ENCODE data around the gene RNF167. TPM values are rescaled to one million over a fixed set of nuclear protein-coding genes. Genes with fewer than 3 reads are reported as not detected.
A peak's percentile ranks its signal among the peaks of the same experiment; 100 is the strongest.

Gene RNF167
- total RNA-seq: 100 to 1,000 TPM; 109 to 158 (median 135) TPM
- total RNA-seq (2013): 120 TPM
- total RNA-seq: 32.7 to 99.2 (median 66.2) reads per million in 29 experiments

- peaks cover 31 to 61% of the 10 kb centered on the region in 2 experiments for H3K4me1 ChIP-seq (ENCODE audit: control insufficient read depth in 1 of 2, extremely low read depth in 1 of 2, insufficient read depth in 2 of 2, low read length in 2 of 2)
- ChIA-PET CTCF (interaction anchor here (0.5 to 2.0 kb wide), 10 partner anchors 9 to 230 kb away, joined by 3 to 19 read pairs (median 4); partner anchors contain the start of genes ARRB2 (in 1 of the 2), C17orf107 (in 1 of the 2), CAMTA2 (in 1 of the 2) and SPAG7 (in 1 of the 2)), POLR2A (interaction anchor here in 1 of 2 donors (0.6 to 1.5 kb wide), 3 partner anchors 8 to 37 kb away, joined by 5 to 8 read pairs (median 5); partner anchors contain the start of genes CHRNE, PFN1 and SPAG7)
- peak; percentile 81 to 88 (median 84) for ATAC-seq (replicated peaks in 1 of 4)
- DNase-seq: peak; percentile 87 to 99 (median 95)
- H3K27me3 ChIP-seq (replicated peaks in 1 of 2; ENCODE audit: control insufficient read depth in 2 of 2, extremely low read depth in 1 of 2, insufficient read depth in 2 of 2, low read length in 1 of 2): no peaks in the 10 kb centered on the region
- peak within 1 kb of the TSS; percentile 96 to 97 for H3K27ac Mint-ChIP-seq
- WGBS (ENCODE audit: insufficient coverage): under 1% methylated on average over 63 of the region's 72 CpGs
- no peaks in the 10 kb centered on the region for H3K9me3 Mint-ChIP-seq
- H3K27ac ChIP-seq (ENCODE audit: low read length): peak within 1 kb of the TSS; percentile 77
- no peaks in the 10 kb centered on the region for H3K27me3 Mint-ChIP-seq
- peaks cover 11 to 46% of the 10 kb centered on the region in 2 donors for H3K36me3 ChIP-seq (ENCODE audit: control insufficient read depth in 2 of 2, extremely low read depth in 1 of 2, insufficient read depth in 1 of 2, low read length in 1 of 2)
- peaks cover 63 to 73% (median 64%) of the 10 kb centered on the region in 3 donors for H3K4me1 Mint-ChIP-seq
- peak within 1 kb of the TSS; percentile 91 to 100 (median 94) for H3K4me3 Mint-ChIP-seq
- peaks cover 40% of the 10 kb centered on the region for H3K36me3 Mint-ChIP-seq
- H3K9me3 ChIP-seq: no peaks in the 10 kb centered on the region
- H3K4me3 ChIP-seq (ENCODE audit: control insufficient read depth in 1 of 2, extremely low read depth in 1 of 2, low read length in 1 of 2): peak within 1 kb of the TSS; percentile 85 to 99
These were observed at the start of gene RNF167, which contains the start of gene SLC25A11 for GRCh38 chr17:4939796-4940554. TSS of gene RNF167 (plus strand) at chr17:4940268. CDS start at chr17:4940910, 642 bp downstream. TSS of gene SLC25A11 (minus strand) at chr17:4940046. CDS start at chr17:4939910, 136 bp downstream.

GRCh38 chr17:4891411-4892410 is 48.4 kb upstream of the RNF167 start:
- no peaks in the 10 kb centered on the region for H3K9me3 Mint-ChIP-seq
- H3K27ac Mint-ChIP-seq: no peak overlapping the region
- H3K9me3 ChIP-seq: no peaks in the 10 kb centered on the region
- DNase-seq: no peak
- peaks cover 0 to 2% (median 0%) of the 10 kb centered on the region in 3 donors for H3K4me1 Mint-ChIP-seq
- peaks cover 32% of the 10 kb centered on the region for H3K36me3 Mint-ChIP-seq
- ATAC-seq (replicated peaks in 1 of 4): no peak
- no peak overlapping the region for H3K27ac ChIP-seq (ENCODE audit: low read length)
- ChIA-PET POLR2A (interaction anchor here in 1 of 2 donors (0.7 kb wide), 1 partner anchor 159 kb away, joined by 3 read pairs; no protein-coding TSS in a partner anchor), CTCF (interaction anchor here in 1 of 2 donors (1.1 to 1.2 kb wide), 2 partner anchors 7 to 181 kb away, joined by 3 to 5 read pairs; partner anchors contain the start of genes ARRB2 and C17orf107)
- 94% methylated on average over 31 of the region's 42 CpGs for WGBS (ENCODE audit: insufficient coverage)
- peaks cover 25 to 89% of the 10 kb centered on the region in 2 donors for H3K36me3 ChIP-seq (ENCODE audit: control insufficient read depth in 2 of 2, extremely low read depth in 1 of 2, insufficient read depth in 1 of 2, low read length in 1 of 2)
- H3K27me3 ChIP-seq (replicated peaks in 1 of 2; ENCODE audit: control insufficient read depth in 2 of 2, extremely low read depth in 1 of 2, insufficient read depth in 2 of 2, low read length in 1 of 2): no peaks in the 10 kb centered on the region
- H3K4me1 ChIP-seq (ENCODE audit: control insufficient read depth in 1 of 2, extremely low read depth in 1 of 2, insufficient read depth in 2 of 2, low read length in 2 of 2): no peaks in the 10 kb centered on the region
- no peak overlapping the region for H3K4me3 Mint-ChIP-seq
- no peak overlapping the region for H3K4me3 ChIP-seq (ENCODE audit: control insufficient read depth in 1 of 2, extremely low read depth in 1 of 2, low read length in 1 of 2)
- no peaks in the 10 kb centered on the region for H3K27me3 Mint-ChIP-seq

GRCh38 chr17:4892499-4893221 is 47.4 kb upstream of the RNF167 start:
- H3K9me3 Mint-ChIP-seq: no peaks in the 10 kb centered on the region
- POLR2A ChIA-PET: interaction anchor here in 1 of 2 donors (0.6 kb wide), 1 partner anchor 9 kb away, joined by 3 read pairs; no protein-coding TSS in a partner anchor
- CTCF ChIA-PET: interaction anchor here in 1 of 2 donors (0.6 kb wide), 1 partner anchor 7 kb away, joined by 3 read pairs; no protein-coding TSS in a partner anchor
- 94% methylated on average over 14 of the region's 23 CpGs for WGBS (ENCODE audit: insufficient coverage)
- DNase-seq: no peak
- no peaks in the 10 kb centered on the region for H3K27me3 Mint-ChIP-seq
- Histone ChIP-seq H3K36me3 (ENCODE audit: control insufficient read depth in 2 of 2, extremely low read depth in 1 of 2, insufficient read depth in 1 of 2, low read length in 1 of 2) (peaks cover 19 to 86% of the 10 kb centered on the region in 2 donors), H3K27ac (ENCODE audit: low read length) (no peak overlapping the region), H3K4me3 (ENCODE audit: control insufficient read depth in 1 of 2, extremely low read depth in 1 of 2, low read length in 1 of 2) (no peak overlapping the region), H3K27me3 (replicated peaks in 1 of 2; ENCODE audit: control insufficient read depth in 2 of 2, extremely low read depth in 1 of 2, insufficient read depth in 2 of 2, low read length in 1 of 2) (no peaks in the 10 kb centered on the region), H3K4me1 (ENCODE audit: control insufficient read depth in 1 of 2, extremely low read depth in 1 of 2, insufficient read depth in 2 of 2, low read length in 2 of 2) (no peaks in the 10 kb centered on the region), H3K9me3 (no peaks in the 10 kb centered on the region)
- no peak overlapping the region for H3K27ac Mint-ChIP-seq
- no peak for ATAC-seq (replicated peaks in 1 of 4)
- H3K36me3 Mint-ChIP-seq: peaks cover 31% of the 10 kb centered on the region
- no peak overlapping the region for H3K4me3 Mint-ChIP-seq
- peaks cover 0 to 2% (median 0%) of the 10 kb centered on the region in 3 donors for H3K4me1 Mint-ChIP-seq

GRCh38 chr17:4893272-4893671 is 46.8 kb upstream of the RNF167 start:
- no peaks in the 10 kb centered on the region for H3K27me3 ChIP-seq (replicated peaks in 1 of 2; ENCODE audit: control insufficient read depth in 2 of 2, extremely low read depth in 1 of 2, insufficient read depth in 2 of 2, low read length in 1 of 2)
- H3K4me1 ChIP-seq (ENCODE audit: control insufficient read depth in 1 of 2, extremely low read depth in 1 of 2, insufficient read depth in 2 of 2, low read length in 2 of 2): peaks cover 0 to 3% of the 10 kb centered on the region in 2 experiments
- Mint-ChIP-seq H3K27ac (no peak overlapping the region), H3K4me1 (peaks cover under 1 to 5% (median 2%) of the 10 kb centered on the region in 3 donors), H3K36me3 (peaks cover 31% of the 10 kb centered on the region), H3K27me3 (no peaks in the 10 kb centered on the region), H3K4me3 (no peak overlapping the region), H3K9me3 (no peaks in the 10 kb centered on the region)
- peaks cover 19 to 81% of the 10 kb centered on the region in 2 donors for H3K36me3 ChIP-seq (ENCODE audit: control insufficient read depth in 2 of 2, extremely low read depth in 1 of 2, insufficient read depth in 1 of 2, low read length in 1 of 2)
- H3K27ac ChIP-seq (ENCODE audit: low read length): no peak overlapping the region
- H3K4me3 ChIP-seq (ENCODE audit: control insufficient read depth in 1 of 2, extremely low read depth in 1 of 2, low read length in 1 of 2): no peak overlapping the region
- ChIA-PET POLR2A (interaction anchor here in 1 of 2 donors (0.6 kb wide), 1 partner anchor 8 kb away, joined by 3 read pairs; no protein-coding TSS in a partner anchor), CTCF (interaction anchor here in 1 of 2 donors (0.6 kb wide), 1 partner anchor 8 kb away, joined by 3 read pairs; no protein-coding TSS in a partner anchor)
- ATAC-seq (replicated peaks in 1 of 4) (no peak), DNase-seq (no peak)
- H3K9me3 ChIP-seq: no peaks in the 10 kb centered on the region
- 94% methylated on average over 9 of the region's 18 CpGs for WGBS (ENCODE audit: insufficient coverage)

- H3K9me3 ChIP-seq: no peaks in the 10 kb centered on the region
- CTCF ChIA-PET: no interaction called here
- Mint-ChIP-seq H3K4me1 (peaks cover 5 to 9% (median 8%) of the 10 kb centered on the region in 3 donors), H3K27ac (no peak overlapping the region), H3K4me3 (no peak overlapping the region), H3K9me3 (no peaks in the 10 kb centered on the region), H3K36me3 (peaks cover 31% of the 10 kb centered on the region), H3K27me3 (no peaks in the 10 kb centered on the region)
- peaks cover 19 to 78% of the 10 kb centered on the region in 2 donors for H3K36me3 ChIP-seq (ENCODE audit: control insufficient read depth in 2 of 2, extremely low read depth in 1 of 2, insufficient read depth in 1 of 2, low read length in 1 of 2)
- no peak overlapping the region for H3K4me3 ChIP-seq (ENCODE audit: control insufficient read depth in 1 of 2, extremely low read depth in 1 of 2, low read length in 1 of 2)
- H3K27ac ChIP-seq (ENCODE audit: low read length): no peak overlapping the region
- DNase-seq: no peak
- ATAC-seq (replicated peaks in 1 of 4): no peak
- peaks cover 0 to 10% of the 10 kb centered on the region in 2 experiments for H3K4me1 ChIP-seq (ENCODE audit: control insufficient read depth in 1 of 2, extremely low read depth in 1 of 2, insufficient read depth in 2 of 2, low read length in 2 of 2)
- H3K27me3 ChIP-seq (replicated peaks in 1 of 2; ENCODE audit: control insufficient read depth in 2 of 2, extremely low read depth in 1 of 2, insufficient read depth in 2 of 2, low read length in 1 of 2): peaks cover 0 to 5% of the 10 kb centered on the region in 2 experiments
- WGBS (ENCODE audit: insufficient coverage): 96% methylated on average over 28 of the region's 31 CpGs
- POLR2A ChIA-PET: no interaction called here
These were observed 46.1 kb upstream of the RNF167 start for GRCh38 chr17:4893721-4894560.
